Common myeloid progenitor, CD34-positive (primary cell): ENCODE measurements around the gene RTP2.

Experiments
- CTCF ChIA-PET: fragments of 350-600 bp; sonication (Branson Sonifier 250); formaldehyde crosslinking; loops from one replicate; lab custom pipeline; 2021; ENCODE audit warnings: antibody characterized with exemption; lab: Charles Lee
- POLR2A ChIA-PET: fragments of 350-600 bp; sonication (Branson Sonifier 250); formaldehyde crosslinking; loops from one replicate; lab custom pipeline; 2021; ENCODE audit warnings: antibody characterized with exemption; lab: Charles Lee
- DNase-seq, 3 donors: peaks; one replicate each; pipeline versions ENCODE4 v3.0.0 to v3.0.0-alpha.2; 2013
- H3K27ac ChIP-seq, 2 experiments: 1 replicate in 1 of 2; 2 replicates in 1 of 2; pipeline ENCODE4 v1.7.0; 2013; ENCODE audit warnings: inconsistent platforms in 2 of 2, low read length in 2 of 2, mild to moderate bottlenecking in 2 of 2, low read depth in 1 of 2, moderate library complexity in 1 of 2; ENCODE audit not compliant: severe bottlenecking in 2 of 2, insufficient read depth in 1 of 2, poor library complexity in 1 of 2
- H3K27me3 ChIP-seq, 5 experiments: replicated peaks in 2 of 5; 1 replicate in 3 of 5; 2 replicates in 2 of 5; pipeline versions ENCODE4 v1.6.1 to v1.7.0; 2013; ENCODE audit warnings: low read length in 4 of 5, mild to moderate bottlenecking in 2 of 5, moderate library complexity in 2 of 5, inconsistent platforms in 1 of 5; ENCODE audit not compliant: insufficient read depth in 5 of 5, control insufficient read depth in 4 of 5
- H3K36me3 ChIP-seq, 4 experiments: 1 replicate in 2 of 4; 2 replicates in 2 of 4; pipeline versions ENCODE4 v1.6.1 to v1.7.0; 2013; ENCODE audit warnings: low read length in 3 of 4, control low read depth in 1 of 4, mild to moderate bottlenecking in 1 of 4; ENCODE audit not compliant: control insufficient read depth in 4 of 4, insufficient read depth in 4 of 4
- H3K4me1 ChIP-seq, 4 experiments: 1 replicate in 3 of 4; 2 replicates in 1 of 4; pipeline versions ENCODE4 v1.6.1 to v1.7.1; 2013; ENCODE audit warnings: low read length in 3 of 4, mild to moderate bottlenecking in 3 of 4, control low read depth in 1 of 4, inconsistent platforms in 1 of 4, moderate library complexity in 1 of 4; ENCODE audit not compliant: control insufficient read depth in 4 of 4, insufficient read depth in 4 of 4; ENCODE audit errors: control extremely low read depth in 1 of 4
- H3K4me3 ChIP-seq, 7 experiments: 1 replicate in 4 of 7; 2 replicates in 3 of 7; pipeline versions ENCODE4 v1.5.1 to v1.7.0; 2013; ENCODE audit warnings: mild to moderate bottlenecking in 7 of 7, low read length in 6 of 7, moderate library complexity in 6 of 7, inconsistent platforms in 2 of 7, low read depth in 2 of 7, control low read depth in 1 of 7; ENCODE audit not compliant: insufficient read depth in 4 of 7, control insufficient read depth in 1 of 7; ENCODE audit errors: extremely low read depth in 1 of 7
- H3K9me3 ChIP-seq, 5 experiments: 1 replicate in 4 of 5; 2 replicates in 1 of 5; pipeline versions ENCODE4 v1.6.1 to v1.7.1; 2013; ENCODE audit warnings: low read length in 4 of 5, mild to moderate bottlenecking in 2 of 5, inconsistent platforms in 1 of 5, low read depth in 1 of 5, moderate library complexity in 1 of 5; ENCODE audit not compliant: control insufficient read depth in 4 of 5, insufficient read depth in 2 of 5; ENCODE audit errors: control extremely low read depth in 1 of 5
- WGBS: methylation state at CpG from one replicate; pipeline ENCODE4 v1.1.5; 2013; ENCODE audit not compliant: insufficient coverage; 5-methylcytosine and 5-hydroxymethylcytosine counted together

Gene RTP2

GRCh38 chr3:187725653-187726370 is 23.5 kb upstream of the RTP2 start:
- no peaks in the 10 kb centered on the region for H3K9me3 ChIP-seq
- POLR2A ChIA-PET = no interaction called here
- no peak overlapping the region for H3K27ac ChIP-seq
- no peaks in the 10 kb centered on the region for H3K27me3 ChIP-seq
- H3K4me3 ChIP-seq = no peak overlapping the region
- DNase-seq = no peak
- CTCF ChIA-PET = interaction anchor here (0.9 to 2.4 kb wide), 3 partner anchors 10 to 407 kb away, joined by 3 to 10 read pairs (median 5); no protein-coding TSS in a partner anchor
- H3K4me1 ChIP-seq = peaks cover 0 to 4% (median 0%) of the 10 kb centered on the region in 4 experiments
- H3K36me3 ChIP-seq = peaks cover 5 to 55% (median 7%) of the 10 kb centered on the region in 4 experiments
- WGBS = 100% methylated on average over 6 of the region's 7 CpGs

GRCh38 chr3:187725224-187725623 is 22.9 kb upstream of the RTP2 start:
- no peak overlapping the region for H3K27ac ChIP-seq
- H3K4me1 ChIP-seq = no peaks in the 10 kb centered on the region
- H3K27me3 ChIP-seq = no peaks in the 10 kb centered on the region
- WGBS = 94% methylated on average over 22 of the region's 22 CpGs
- peaks cover 5 to 55% (median 6%) of the 10 kb centered on the region in 4 experiments for H3K36me3 ChIP-seq
- DNase-seq = no peak
- no peaks in the 10 kb centered on the region for H3K9me3 ChIP-seq
- POLR2A ChIA-PET = no interaction called here
- CTCF ChIA-PET = interaction anchor here (1.1 kb wide), 1 partner anchor 22 kb away, joined by 5 read pairs; no protein-coding TSS in a partner anchor
- H3K4me3 ChIP-seq = no peak overlapping the region

GRCh38 chr3:187722206-187722612 is 19.9 kb upstream of the RTP2 start:
- DNase-seq = no peak
- Histone ChIP-seq H3K36me3 (peaks cover 4 to 32% (median 5%) of the 10 kb centered on the region in 4 experiments), H3K27ac (no peak overlapping the region), H3K9me3 (no peaks in the 10 kb centered on the region), H3K4me3 (no peak overlapping the region), H3K4me1 (no peaks in the 10 kb centered on the region), H3K27me3 (no peaks in the 10 kb centered on the region)
- POLR2A ChIA-PET = no interaction called here
- CTCF ChIA-PET = interaction anchor here (1.1 to 1.3 kb wide), 2 partner anchors 17 to 403 kb away, joined by 3 read pairs; no protein-coding TSS in a partner anchor
- WGBS = 95% methylated on average over 8 of the region's 10 CpGs

GRCh38 chr3:187721055-187721454 is 18.7 kb upstream of the RTP2 start:
- no peak for DNase-seq
- 95% methylated on average over 8 of the region's 8 CpGs for WGBS

GRCh38 chr3:187720337-187720670 is 17.9 kb upstream of the RTP2 start:
- Histone ChIP-seq H3K4me1 (no peaks in the 10 kb centered on the region), H3K36me3 (peaks cover 2 to 16% (median 4%) of the 10 kb centered on the region in 4 experiments), H3K27me3 (no peaks in the 10 kb centered on the region), H3K4me3 (no peak overlapping the region), H3K27ac (no peak overlapping the region), H3K9me3 (no peaks in the 10 kb centered on the region)
- DNase-seq = no peak
- WGBS = 100% methylated on average over 1 of the region's 2 CpGs
- POLR2A ChIA-PET = no interaction called here
- CTCF ChIA-PET = interaction anchor here (0.8 to 11.0 kb wide), 3 partner anchors 10 to 401 kb away, joined by 4 to 99 read pairs (median 5); no protein-coding TSS in a partner anchor

More at GRCh38 chr3:187721055-187721454, 18.7 kb upstream of the RTP2 start:
- H3K9me3 ChIP-seq = no peaks in the 10 kb centered on the region
- no peaks in the 10 kb centered on the region for H3K27me3 ChIP-seq
- H3K27ac ChIP-seq = no peak overlapping the region
- ChIA-PET CTCF (interaction anchor here (0.8 to 1.4 kb wide), 2 partner anchors 9 to 18 kb away, joined by 4 to 5 read pairs; no protein-coding TSS in a partner anchor), POLR2A (interaction anchor here (0.6 kb wide), 1 partner anchor 403 kb away, joined by 3 read pairs; no protein-coding TSS in a partner anchor)
- H3K4me3 ChIP-seq = no peak overlapping the region
- peaks cover 2 to 22% (median 4%) of the 10 kb centered on the region in 4 experiments for H3K36me3 ChIP-seq
- H3K4me1 ChIP-seq = no peaks in the 10 kb centered on the region

GRCh38 chr3:187719628-187720336 is 17.4 kb upstream of the RTP2 start:
- CTCF ChIA-PET = interaction anchor here (0.9 to 11.0 kb wide), 6 partner anchors 15 to 414 kb away, joined by 3 to 99 read pairs (median 4); no protein-coding TSS in a partner anchor
- POLR2A ChIA-PET = no interaction called here

More at GRCh38 chr3:187719628-187720336, 17.4 kb upstream of the RTP2 start:
- WGBS = 97% methylated on average over 4 of the region's 6 CpGs
- H3K9me3 ChIP-seq = no peaks in the 10 kb centered on the region
- H3K4me3 ChIP-seq = no peak overlapping the region
- peaks cover 2 to 11% (median 4%) of the 10 kb centered on the region in 4 experiments for H3K36me3 ChIP-seq
- H3K4me1 ChIP-seq = no peaks in the 10 kb centered on the region
- H3K27me3 ChIP-seq = no peaks in the 10 kb centered on the region
- no peak overlapping the region for H3K27ac ChIP-seq
- DNase-seq = no peak
